K562 (cell line): ENCODE measurements around the gene RNF214. TPM values are rescaled to one million over a fixed set of nuclear protein-coding genes. Genes with fewer than 3 reads are reported as not detected.
A peak's percentile ranks its signal among the peaks of the same experiment; 100 is the strongest.

ENCODE experiments used
- ATAC-seq: fragments of 200-7000 bp; cut with Tn5 transposase; 3 replicates; pipeline ENCODE4 v1.9.1; 2020; ENCODE audit warnings: moderate library complexity
- BruUV-seq: library from RNA; stranded (reverse); fragments of 400-500 nt; replicated peaks from 2 replicates; lab custom pipeline; 2021; lab: Mats Ljungman, UMichigan
- CTCF ChIA-PET: fragments of 300-600 bp; formaldehyde crosslinking; extraction: SDS; loops from one replicate; lab custom pipeline; 2021; ENCODE audit warnings: low intra/inter-chr PET ratio; lab: Yijun Ruan, JAX
- POLR2A ChIA-PET: fragments of 300-600, 350-650 bp; sonication (Branson Sonifier 250); formaldehyde crosslinking; extraction: SDS; loops from one replicate; lab custom pipeline; 2021; ENCODE audit warnings: antibody characterized with exemption, inconsistent platforms; lab: Yijun Ruan, JAX
- DNase-seq, 4 experiments: peaks; one replicate each; pipeline versions ENCODE4 v3.0.0 to v3.0.0-alpha.2; 2011 to 2018; ENCODE audit warnings: low spot score in 3 of 4, mixed read lengths in 3 of 4; ENCODE audit errors: extremely low read depth in 1 of 4
- FAIRE-seq: peaks from 2 replicates; lab custom pipeline; 2011; peaks lifted over from hg19 to GRCh38; lab: Jason Lieb, UNC
- H2AFZ ChIP-seq: 2 replicates; pipeline ENCODE4 v1.6.0; 2011; ENCODE audit warnings: low read depth, low read length, control low read depth, inconsistent platforms
- H3K27ac ChIP-seq: fragments of 200-600 bp; 3 replicates; pipeline ENCODE4 v1.8.0; 2011; ENCODE audit warnings: low read depth, mild to moderate bottlenecking, control low read depth, inconsistent platforms, low read length, moderate library complexity, mixed read lengths; ENCODE audit errors: extremely low read depth
- H3K27me3 ChIP-seq, 2 experiments: fragments of 300-600 bp in 1 of 2; 2 replicates in 1 of 2; 3 replicates in 1 of 2; pipeline versions ENCODE4 v1.6.0 to v1.8.0; 2011; ENCODE audit warnings: inconsistent platforms in 2 of 2, low read length in 2 of 2, mild to moderate bottlenecking in 1 of 2, mixed read lengths in 1 of 2, moderate library complexity in 1 of 2; ENCODE audit not compliant: control insufficient read depth in 2 of 2, insufficient read depth in 2 of 2
- H3K36me3 ChIP-seq: fragments of 300-600 bp; 3 replicates; pipeline ENCODE4 v1.8.0; 2011; ENCODE audit warnings: mild to moderate bottlenecking, low read length, inconsistent platforms; ENCODE audit not compliant: control insufficient read depth, insufficient read depth
- H3K4me1 ChIP-seq, 2 experiments: fragments of 200-600 bp in 1 of 2; replicated peaks in 1 of 2; 2 replicates in 1 of 2; 3 replicates in 1 of 2; pipeline versions ENCODE4 v1.5.1 to v1.8.0; 2011; ENCODE audit warnings: inconsistent platforms in 2 of 2, low read length in 2 of 2, mild to moderate bottlenecking in 1 of 2, mixed read lengths in 1 of 2, moderate library complexity in 1 of 2; ENCODE audit not compliant: control insufficient read depth in 2 of 2, insufficient read depth in 2 of 2
- H3K4me2 ChIP-seq: 2 replicates; pipeline ENCODE4 v1.6.1; 2011; ENCODE audit warnings: low read length, control low read depth, inconsistent platforms, mixed read lengths; ENCODE audit not compliant: insufficient read depth
- H3K4me3 ChIP-seq: fragments of 200-600 bp; sonication (generic), shearing (Covaris generic); 2 replicates; pipeline ENCODE4 v1.5.1; 2016; ENCODE audit warnings: control low read depth, inconsistent platforms
- H3K79me2 ChIP-seq: fragments of 200-600 bp; 3 replicates; pipeline ENCODE4 v1.8.0; 2011; ENCODE audit warnings: low read length, inconsistent platforms; ENCODE audit not compliant: control insufficient read depth, insufficient read depth
- H3K9ac ChIP-seq, 2 experiments: 2 replicates each; pipeline versions ENCODE4 v1.6.0 to v1.6.1; 2011; ENCODE audit warnings: low read depth in 2 of 2, low read length in 2 of 2, control low read depth in 1 of 2, inconsistent platforms in 1 of 2, mild to moderate bottlenecking in 1 of 2, mixed read lengths in 1 of 2; ENCODE audit not compliant: insufficient read depth in 1 of 2
- H3K9me1 ChIP-seq: one replicate; pipeline ENCODE4 v1.6.0; 2011; ENCODE audit warnings: inconsistent platforms, mild to moderate bottlenecking, low read length, moderate library complexity; ENCODE audit not compliant: control insufficient read depth, insufficient read depth
- H3K9me3 ChIP-seq: replicated peaks from 2 replicates; pipeline ENCODE4 v1.5.1; 2011; ENCODE audit warnings: low read depth, low read length, inconsistent platforms; ENCODE audit not compliant: control insufficient read depth, insufficient read depth
- H4K20me1 ChIP-seq: replicated peaks from 2 replicates; pipeline ENCODE4 v1.6.1; 2011; ENCODE audit warnings: low read length, inconsistent platforms, mixed read lengths; ENCODE audit not compliant: control insufficient read depth, insufficient read depth
- MNT ChIP-seq, 2 experiments: fragments of 450-650 bp; conservative IDR thresholded peaks; 2 replicates each; pipeline ENCODE4 v1.6.1; 2017; ENCODE audit warnings: mild to moderate bottlenecking in 2 of 2, moderate library complexity in 2 of 2
- POLR2G ChIP-seq: fragments of 200-400 bp; formaldehyde crosslinking; IDR thresholded peaks from 2 replicates; pipeline ENCODE4 v1.6.1; 2017; ENCODE audit warnings: low read depth, mild to moderate bottlenecking, antibody characterized with exemption, low read length, moderate library complexity
- RBFOX2 ChIP-seq: fragments of 200-400 bp; formaldehyde crosslinking; IDR thresholded peaks from 2 replicates; pipeline ENCODE4 v1.6.1; 2017; ENCODE audit warnings: low read depth, mild to moderate bottlenecking, low read length, moderate library complexity
- WGBS: fragments of 100-300 bp; shearing (Covaris generic); methylation state at CpG from one replicate; pipeline ENCODE4 v1.1.6; 2016; ENCODE audit warnings: low coverage, mixed read lengths; ENCODE audit not compliant: insufficient coverage; ENCODE audit errors: missing lambda C conversion rate; 5-methylcytosine and 5-hydroxymethylcytosine counted together
- in situ Hi-C: fragments of 300-500 bp; cut with MboI; formaldehyde crosslinking; loops from 4 replicates; pipeline ENCODE4 v1.15.0; 2018; ENCODE audit warnings: inconsistent platforms, mixed read lengths
- intact Hi-C: fragments of 100-400 bp; cut with micrococcal nuclease; formaldehyde crosslinking; loops from 2 replicates; pipeline ENCODE4 v1.14.2; 2022
- polyA plus RNA-seq, 8 experiments: library from polyadenylated mRNA; depleted of rRNA in 4 of 8; stranded (reverse) in 5 of 8; unstranded in 3 of 8; fragments of >200 nt; fragmentation: Nextera tagmentation in 2 of 8; fragmentation: Illumina TruSeq in 1 of 8; extraction: Ambion mirVana in 2 of 8; extraction: Trizol in 1 of 8; gene quantifications; 2 replicates each; pipeline versions ENCODE4 v1.2.1 to v1.2.3, GENCODE V29; 2011 to 2014; ENCODE audit warnings: inconsistent platforms in 1 of 8, missing spikeins in 1 of 8
- total RNA-seq, 7 experiments: library from RNA; depleted of rRNA in 6 of 7; stranded (reverse); fragments of >200 nt in 6 of 7; fragmentation: Illumina TruSeq in 2 of 7; extraction: Trizol in 2 of 7; gene quantifications; 2 replicates each; pipeline versions ENCODE4 v1.2.1 to v1.2.3, GENCODE V29; 2011 to 2021; ENCODE audit warnings: low replicate concordance in 1 of 7

The RNF214 gene
- total and polyA plus RNA-seq, 9 of the 15 experiments (the other 6 are each of a cell fraction or from before 2014, with no cell fraction given): 6.6 to 24.8 (median 11.9) TPM

- no peak for DNase-seq
- CTCF ChIA-PET: no interaction called here
- intact Hi-C loops: no loop called here
- Histone ChIP-seq H3K36me3 (peaks cover 51% of the 10 kb centered on the region; the same call in 2 of the 3 replicates), H3K79me2 (no peaks in the 10 kb centered on the region), H3K9me1 (no peaks in the 10 kb centered on the region), H3K4me1 (peaks cover 0 to 14% of the 10 kb centered on the region in 2 experiments; a peak in 2 of 5 replicates), H2AFZ (no peak overlapping the region), H3K9ac (no peak overlapping the region), H3K4me2 (no peak overlapping the region)
- in situ Hi-C loops: no loop called here
- BruUV-seq: no TSS peak
- 87% methylated on average over 23 of the region's 26 CpGs for WGBS
- no peak for TF ChIP-seq MNT (conservative IDR thresholded peaks at IDR 0.05)
- TF ChIP-seq POLR2G: peak; percentile 36
- TF ChIP-seq RBFOX2: peak; percentile 27; the same call in 1 of the 2 replicates
- TF ChIP-seq, all 486 proteins: peak for 2
- Histone ChIP-seq H3K4me3 (no peak overlapping the region), H3K27ac (no peak overlapping the region), H4K20me1 (peaks cover 3% of the 10 kb centered on the region; the same call in 1 of the 2 replicates), H3K9me3 (no peaks in the 10 kb centered on the region), H3K27me3 (no peaks in the 10 kb centered on the region)
- no peak for ATAC-seq
- POLR2A ChIA-PET: interaction anchor here (0.6 kb wide), 1 partner anchor 10 kb away, joined by 6 read pairs; no protein-coding TSS in a partner anchor
- no peak for FAIRE-seq
These were observed 40.6 kb upstream of the RNF214 start for GRCh38 chr11:117191680-117192400.
